ENCODE measurements around the gene SFT2D1. TPM values are rescaled to one million over a fixed set of nuclear protein-coding genes. Genes with fewer than 3 reads are reported as not detected.
A peak's percentile ranks its signal among the peaks of the same experiment; 100 is the strongest.

SFT2D1 gene
- total and polyA plus RNA-seq, 8 donors = 4.7 to 96.8 (median 44.5) TPM

- H3K27me3 ChIP-seq = peaks cover 0 to 32% (median 4%) of the 10 kb centered on the region in 3 donors
- DNase-seq = peak in 1 of 2 donors; percentile 42
- WGBS, 5 donors = 30 to 49% (median 43%) methylated on average over 11 of the region's 11 CpGs
- H3K4me3 ChIP-seq = no peak overlapping the region
- no peak overlapping the region for H3K27ac ChIP-seq
- H3K9me3 ChIP-seq = no peaks in the 10 kb centered on the region
- TF ChIP-seq POLR2A (IDR thresholded peaks at IDR 0.05) (no peak), POLR2AphosphoS5 (IDR thresholded peaks at IDR 0.05) (no peak), EP300 (IDR thresholded peaks at IDR 0.05) (no peak), CTCF (IDR thresholded peaks at IDR 0.05) (no peak)
- intact Hi-C loops (cut with DNase I; ENCODE audit: low total_unique reads) = no loop called here
- H3K4me1 ChIP-seq = no peaks in the 10 kb centered on the region
- no peaks in the 10 kb centered on the region for H3K36me3 ChIP-seq
Observed at GRCh38 chr6:166282394-166283032, 59.8 kb downstream of the SFT2D1 start.

- H3K27ac ChIP-seq = no peak overlapping the region
- WGBS, 5 donors = 91 to 96% (median 91%) methylated on average over 9 of the region's 9 CpGs
- H3K27me3 ChIP-seq = peaks cover 0 to 32% (median 4%) of the 10 kb centered on the region in 3 donors
- no peak for TF ChIP-seq EP300 (IDR thresholded peaks at IDR 0.05)
- TF ChIP-seq POLR2A (IDR thresholded peaks at IDR 0.05) = no peak
- no peak for TF ChIP-seq CTCF (IDR thresholded peaks at IDR 0.05)
- TF ChIP-seq POLR2AphosphoS5 (IDR thresholded peaks at IDR 0.05) = no peak
- H3K4me3 ChIP-seq = no peak overlapping the region
- no peaks in the 10 kb centered on the region for H3K36me3 ChIP-seq
- no peaks in the 10 kb centered on the region for H3K9me3 ChIP-seq
- intact Hi-C loops (cut with DNase I; ENCODE audit: low total_unique reads) = no loop called here
- peaks cover 0 to 5% (median under 1%) of the 10 kb centered on the region in 4 donors for H3K4me1 ChIP-seq
- DNase-seq = no peak
Observed at GRCh38 chr6:166281104-166281503, 61.2 kb downstream of the SFT2D1 start.

- intact Hi-C loops (cut with DNase I; ENCODE audit: low total_unique reads) = loop anchor here (5.0 kb wide), 1 partner anchor 123 kb away; no protein-coding TSS in a partner anchor
- Histone ChIP-seq H3K4me3 (no peak overlapping the region), H3K9me3 (no peaks in the 10 kb centered on the region), H3K4me1 (peaks cover 0 to 13% (median 4%) of the 10 kb centered on the region in 4 donors), H3K27me3 (peaks cover 0 to 38% (median 3%) of the 10 kb centered on the region in 3 donors), H3K36me3 (no peaks in the 10 kb centered on the region), H3K27ac (no peak overlapping the region)
- DNase-seq = no peak
- 75 to 100% (median 91%) methylated on average over 1 of the region's 1 CpG for WGBS, 5 donors
- no peak for TF ChIP-seq POLR2A (IDR thresholded peaks at IDR 0.05)
- no peak for TF ChIP-seq CTCF (IDR thresholded peaks at IDR 0.05)
- no peak for TF ChIP-seq POLR2AphosphoS5 (IDR thresholded peaks at IDR 0.05)
- no peak for TF ChIP-seq EP300 (IDR thresholded peaks at IDR 0.05)
Observed at GRCh38 chr6:166279393-166279679, 63.0 kb downstream of the SFT2D1 start.

- no peaks in the 10 kb centered on the region for H3K9me3 ChIP-seq
- DNase-seq = no peak
- WGBS, 5 donors = 58 to 88% (median 82%) methylated on average over 8 of the region's 8 CpGs
- peaks cover 0 to 13% (median 4%) of the 10 kb centered on the region in 4 donors for H3K4me1 ChIP-seq
- no peak overlapping the region for H3K4me3 ChIP-seq
- H3K27me3 ChIP-seq = peaks cover 0 to 32% (median 3%) of the 10 kb centered on the region in 3 donors
- TF ChIP-seq POLR2A (IDR thresholded peaks at IDR 0.05) (no peak), EP300 (IDR thresholded peaks at IDR 0.05) (no peak), CTCF (IDR thresholded peaks at IDR 0.05) (no peak), POLR2AphosphoS5 (IDR thresholded peaks at IDR 0.05) (no peak)
- H3K36me3 ChIP-seq = no peaks in the 10 kb centered on the region
- no peak overlapping the region for H3K27ac ChIP-seq
- intact Hi-C loops (cut with DNase I; ENCODE audit: low total_unique reads) = loop anchor here (5.0 kb wide), 1 partner anchor 124 kb away; no protein-coding TSS in a partner anchor
Observed at GRCh38 chr6:166278579-166279392, 63.6 kb downstream of the SFT2D1 start.

Data from stomach (tissue), 9 donors.